HG02943 (cell line): ENCODE data around the gene FBN1.

Source experiments
- ATAC-seq: cut with Tn5 transposase; IDR thresholded peaks from one replicate; pipeline ENCODE4 v1.9.1; 2021; ENCODE audit warnings: mild to moderate bottlenecking, low read depth, moderate library complexity; ENCODE audit not compliant: unreplicated experiment

Gene FBN1

GRCh38 chr15:48584090-48584811 lies 61.3 kb downstream of the FBN1 start:
- ATAC-seq = no peak

GRCh38 chr15:48582452-48583247 lies 62.9 kb downstream of the FBN1 start:
- no peak for ATAC-seq

- ATAC-seq = no peak
Observed at GRCh38 chr15:48581219-48581618, 64.3 kb downstream of the FBN1 start.

- ATAC-seq = no peak
Observed at GRCh38 chr15:48580736-48581135, 64.8 kb downstream of the FBN1 start.

- ATAC-seq = no peak
Observed at GRCh38 chr15:48579945-48580671, 65.4 kb downstream of the FBN1 start.

GRCh38 chr15:48578965-48579364 lies 66.5 kb downstream of the FBN1 start:
- ATAC-seq = no peak

- ATAC-seq = no peak
Observed at GRCh38 chr15:48577469-48577868, 68.0 kb downstream of the FBN1 start.

GRCh38 chr15:48574187-48574586 lies 71.3 kb downstream of the FBN1 start:
- no peak for ATAC-seq

GRCh38 chr15:48573780-48574179 lies 71.7 kb downstream of the FBN1 start:
- no peak for ATAC-seq

GRCh38 chr15:48572823-48573222 lies 72.7 kb downstream of the FBN1 start:
- no peak for ATAC-seq

GRCh38 chr15:48571510-48571909 lies 74.0 kb downstream of the FBN1 start:
- ATAC-seq = no peak

- ATAC-seq = no peak
Observed at GRCh38 chr15:48570822-48571221, 74.7 kb downstream of the FBN1 start.

GRCh38 chr15:48569591-48570302 lies 75.8 kb downstream of the FBN1 start:
- no peak for ATAC-seq

GRCh38 chr15:48566668-48567067 lies 78.8 kb downstream of the FBN1 start:
- ATAC-seq = no peak

- no peak for ATAC-seq
Observed at GRCh38 chr15:48565560-48566482, 79.7 kb downstream of the FBN1 start.

GRCh38 chr15:48564690-48565089 lies 80.8 kb downstream of the FBN1 start:
- no peak for ATAC-seq

GRCh38 chr15:48563934-48564333 lies 81.6 kb downstream of the FBN1 start:
- no peak for ATAC-seq

GRCh38 chr15:48560321-48561051 lies 85.0 kb downstream of the FBN1 start:
- ATAC-seq = no peak

GRCh38 chr15:48559285-48559684 lies 86.2 kb downstream of the FBN1 start:
- ATAC-seq = no peak
